ENCODE results near the gene CALB2. TPM values are rescaled to one million over a fixed set of nuclear protein-coding genes. Genes with fewer than 3 reads are reported as not detected.

The CALB2 gene
- total and polyA plus RNA-seq, 2 of the 4 experiments (the other 2 are of a cell fraction): 0.18 to 0.32 TPM

- H2BK20ac ChIP-seq (ENCODE audit: low read depth, low read length): no peak overlapping the region
- H3K4me2 ChIP-seq (ENCODE audit: low read depth, low read length): no peak overlapping the region
- peak; percentile 24; the same call in 1 of the 2 replicates for ATAC-seq (ENCODE audit: low read depth)
- H3K9ac ChIP-seq (ENCODE audit: low read depth, low read length): no peak overlapping the region
- POLR2A ChIA-PET (ENCODE audit: unreplicated experiment): no interaction called here
- no peaks in the 10 kb centered on the region for H3K79me1 ChIP-seq (ENCODE audit: low read depth in 1 of 2, low read length in 2 of 2)
- no CpG with 5 or more reads among the region's 3 CpGs for WGBS, 2 experiments (ENCODE audit: extremely low coverage in 2 of 2, insufficient read length in 1 of 2)
- H3K18ac ChIP-seq (ENCODE audit: low read depth, low read length): no peak overlapping the region
- no peak overlapping the region for H3K23ac ChIP-seq (ENCODE audit: low read depth, low read length)
- H2AFZ ChIP-seq (replicated peaks; ENCODE audit: low read length, poor library complexity): no peak overlapping the region
- in situ Hi-C loops (cut with MboI; ENCODE audit: low sequenced_read_pairs): no loop called here
- no peaks in the 10 kb centered on the region for H4K20me1 ChIP-seq (ENCODE audit: insufficient read depth, low read length)
- TF ChIP-seq, protein P1, sequence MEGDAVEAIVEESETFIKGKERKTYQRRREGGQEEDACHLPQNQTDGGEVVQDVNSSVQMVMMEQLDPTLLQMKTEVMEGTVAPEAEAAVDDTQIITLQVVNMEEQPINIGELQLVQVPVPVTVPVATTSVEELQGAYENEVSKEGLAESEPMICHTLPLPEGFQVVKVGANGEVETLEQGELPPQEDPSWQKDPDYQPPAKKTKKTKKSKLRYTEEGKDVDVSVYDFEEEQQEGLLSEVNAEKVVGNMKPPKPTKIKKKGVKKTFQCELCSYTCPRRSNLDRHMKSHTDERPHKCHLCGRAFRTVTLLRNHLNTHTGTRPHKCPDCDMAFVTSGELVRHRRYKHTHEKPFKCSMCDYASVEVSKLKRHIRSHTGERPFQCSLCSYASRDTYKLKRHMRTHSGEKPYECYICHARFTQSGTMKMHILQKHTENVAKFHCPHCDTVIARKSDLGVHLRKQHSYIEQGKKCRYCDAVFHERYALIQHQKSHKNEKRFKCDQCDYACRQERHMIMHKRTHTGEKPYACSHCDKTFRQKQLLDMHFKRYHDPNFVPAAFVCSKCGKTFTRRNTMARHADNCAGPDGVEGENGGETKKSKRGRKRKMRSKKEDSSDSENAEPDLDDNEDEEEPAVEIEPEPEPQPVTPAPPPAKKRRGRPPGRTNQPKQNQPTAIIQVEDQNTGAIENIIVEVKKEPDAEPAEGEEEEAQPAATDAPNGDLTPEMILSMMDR (conservative IDR thresholded peaks at IDR 0.05; ENCODE audit: low read depth, low read length): no peak
- no peak for TF ChIP-seq RAD21 (IDR thresholded peaks at IDR 0.05; ENCODE audit: low read length)
- no peak for TF ChIP-seq MAFK (IDR thresholded peaks at IDR 0.05; ENCODE audit: low read depth, low read length)
- TF ChIP-seq MAZ (IDR thresholded peaks at IDR 0.05; ENCODE audit: borderline replicate concordance, low read depth, low read length): no peak
- TF ChIP-seq RCOR1 (IDR thresholded peaks at IDR 0.05; ENCODE audit: insufficient replicate concordance, low read length): no peak
- TF ChIP-seq CHD1 (IDR thresholded peaks at IDR 0.05; ENCODE audit: low read depth, low read length): no peak
- TF ChIP-seq MXI1 (IDR thresholded peaks at IDR 0.05; ENCODE audit: borderline replicate concordance, low read depth, low read length): no peak
- no peak for TF ChIP-seq FOS (IDR thresholded peaks at IDR 0.05; ENCODE audit: low read depth, low read length)
- TF ChIP-seq POLR2A (IDR thresholded peaks at IDR 0.05; ENCODE audit: low read depth, low read length): no peak
- no peak for TF ChIP-seq RFX5 (IDR thresholded peaks at IDR 0.05; ENCODE audit: low read depth, low read length)
- no peaks in the 10 kb centered on the region for H3K4me1 ChIP-seq (ENCODE audit: control insufficient read depth, insufficient read depth, low read length)
- no peak overlapping the region for H2BK5ac ChIP-seq (ENCODE audit: low read depth, low read length, poor library complexity, severe bottlenecking)
- H3K27me3 ChIP-seq (ENCODE audit: control insufficient read depth, insufficient read depth, low read length): peaks cover 1% of the 10 kb centered on the region
- no peaks in the 10 kb centered on the region for H3K36me3 ChIP-seq (ENCODE audit: control insufficient read depth, insufficient read depth, low read length)
- no TSS peak for BruUV-seq (replicated peaks)
- no peak overlapping the region for H3K56ac ChIP-seq (ENCODE audit: extremely low read depth, insufficient read depth, low read length)
- H3K27ac ChIP-seq (ENCODE audit: insufficient read depth, low read length): no peak overlapping the region
- no peak overlapping the region for H4K5ac ChIP-seq (ENCODE audit: low read depth, low read length)
- no peak overlapping the region for H2AK9ac ChIP-seq (replicated peaks; ENCODE audit: low read depth, low read length, poor library complexity)
- H3K4me3 ChIP-seq (ENCODE audit: insufficient read depth, low read depth, low read length): no peak overlapping the region
- no peak overlapping the region for H4K8ac ChIP-seq (ENCODE audit: low read depth in 2 of 2, low read length in 2 of 2)
- no peak overlapping the region for H3K4ac ChIP-seq (ENCODE audit: low read depth, low read length)
- intact Hi-C loops (cut with micrococcal nuclease): no loop called here
- no peak overlapping the region for H2BK120ac ChIP-seq (ENCODE audit: low read depth, low read length)
- H3K9me3 ChIP-seq (ENCODE audit: control insufficient read depth, insufficient read depth, low read length): peaks cover 28% of the 10 kb centered on the region
- DNase-seq: no peak
- H3K14ac ChIP-seq (replicated peaks; ENCODE audit: low read depth, low read length): no peak overlapping the region
- no peak overlapping the region for H2BK15ac ChIP-seq (ENCODE audit: low read depth, low read length)
- no peak overlapping the region for H4K91ac ChIP-seq (ENCODE audit: insufficient read depth, low read depth, low read length)
- no peaks in the 10 kb centered on the region for H3K9me1 ChIP-seq (ENCODE audit: insufficient read depth, low read length)
- dilution Hi-C loops (cut with HindIII; ENCODE audit: low sequenced_read_pairs, unreplicated experiment): no loop called here
- CTCF ChIA-PET: no interaction called here
- H2AK5ac ChIP-seq (ENCODE audit: low read depth, low read length): no peak overlapping the region
Measured at GRCh38 chr16:71439523-71439922, 81.0 kb downstream of the CALB2 start.

Other genes with a start within 250 kb of the CALB2 start
- under 0.01 and 0.18 TPM in 2 replicates for gene HYDIN, start 128.0 kb upstream of the CALB2 start, total RNA-seq (2012; rRNA removed)
- gene HYDIN, start 128.0 kb upstream of the CALB2 start, polyA plus RNA-seq (2012; rRNA removed): 0.07 and 0.27 TPM in 2 replicates
- 21.9 and 33.6 TPM in 2 replicates for gene CMTR2, start 69.3 kb upstream of the CALB2 start, total RNA-seq (2012; rRNA removed)
- 6.9 and 10.6 TPM in 2 replicates for gene CMTR2, start 69.3 kb upstream of the CALB2 start, polyA plus RNA-seq (2012; rRNA removed)
- not detected in 2 replicates for gene TLE7, start 83.3 kb downstream of the CALB2 start, total RNA-seq (2012; rRNA removed)
- not detected in 2 replicates for gene TLE7, start 83.3 kb downstream of the CALB2 start, polyA plus RNA-seq (2012; rRNA removed)
- 8.8 and 11.7 TPM in 2 replicates for gene ZNF23, start 103.5 kb downstream of the CALB2 start, total RNA-seq (2012; rRNA removed)
- gene ZNF23, start 103.5 kb downstream of the CALB2 start, polyA plus RNA-seq (2012; rRNA removed): 5.9 and 7.5 TPM in 2 replicates
- 2.8 and 2.9 TPM in 2 replicates for gene ZNF19, start 130.6 kb downstream of the CALB2 start, total RNA-seq (2012; rRNA removed)
- gene ZNF19, start 130.6 kb downstream of the CALB2 start, polyA plus RNA-seq (2012; rRNA removed): 0.46 and 0.89 TPM in 2 replicates
- gene CHST4, start 167.7 kb downstream of the CALB2 start, total RNA-seq (2012; rRNA removed): under 0.01 TPM in 1 of 2 replicates, not detected in the other
- gene CHST4, start 167.7 kb downstream of the CALB2 start, polyA plus RNA-seq (2012; rRNA removed): 0.04 TPM in 1 of 2 replicates, not detected in the other
- gene TAT, start 218.4 kb downstream of the CALB2 start, total RNA-seq (2012; rRNA removed): not detected in 2 replicates
- gene TAT, start 218.4 kb downstream of the CALB2 start, polyA plus RNA-seq (2012; rRNA removed): not detected in 2 replicates